H9 (cell line): Measurements from ENCODE around the gene CDC14A. TPM values are rescaled to one million over a fixed set of nuclear protein-coding genes. Genes with fewer than 3 reads are reported as not detected.

Experiments used
- DNase-seq: peaks from one replicate; pipeline ENCODE4 v3.0.0-alpha.2; 2017
- H2AFZ ChIP-seq: one replicate; pipeline ENCODE4 v1.6.1; 2013; ENCODE audit warnings: mild to moderate bottlenecking, low read length, control low read depth, moderate library complexity
- H2AK5ac ChIP-seq: 2 replicates; pipeline ENCODE4 v1.6.1; 2013; ENCODE audit warnings: low read length, control low read depth, mixed read lengths; ENCODE audit not compliant: insufficient read length
- H2BK120ac ChIP-seq: one replicate; pipeline ENCODE4 v1.6.1; 2013; ENCODE audit warnings: low read depth, mild to moderate bottlenecking, low read length, control low read depth, inconsistent platforms; ENCODE audit not compliant: poor library complexity, severe bottlenecking
- H2BK12ac ChIP-seq: 2 replicates; pipeline ENCODE4 v1.6.1; 2013; ENCODE audit warnings: low read length, control low read depth, mixed read lengths, low read depth; ENCODE audit not compliant: insufficient read length
- H2BK15ac ChIP-seq: 2 replicates; pipeline ENCODE4 v1.6.1; 2013; ENCODE audit warnings: low read depth, low read length, control low read depth
- H2BK20ac ChIP-seq: one replicate; pipeline ENCODE4 v1.6.1; 2013; ENCODE audit warnings: low read depth, mild to moderate bottlenecking, low read length, control low read depth, inconsistent platforms; ENCODE audit not compliant: poor library complexity, severe bottlenecking
- H2BK5ac ChIP-seq: 2 replicates; pipeline ENCODE4 v1.6.1; 2013; ENCODE audit warnings: low read length, control low read depth, mixed read lengths; ENCODE audit not compliant: insufficient read length
- H3K14ac ChIP-seq: 2 replicates; pipeline ENCODE4 v1.6.1; 2013; ENCODE audit warnings: low read length, control low read depth; ENCODE audit not compliant: insufficient read depth
- H3K18ac ChIP-seq: 2 replicates; pipeline ENCODE4 v1.6.1; 2013; ENCODE audit warnings: low read depth, mild to moderate bottlenecking, mixed read lengths, low read length, control low read depth; ENCODE audit not compliant: insufficient read length
- H3K23ac ChIP-seq: 2 replicates; pipeline ENCODE4 v1.6.1; 2013; ENCODE audit warnings: low read length, control low read depth, mixed read lengths, low read depth; ENCODE audit not compliant: insufficient read length
- H3K23me2 ChIP-seq: 2 replicates; pipeline ENCODE4 v1.6.1; 2013; ENCODE audit warnings: low read depth, mild to moderate bottlenecking, mixed read lengths, low read length, control low read depth; ENCODE audit not compliant: insufficient read length, poor library complexity, severe bottlenecking
- H3K27ac ChIP-seq: 2 replicates; pipeline ENCODE4 v1.5.1; 2013; ENCODE audit warnings: low read length, control low read depth, mixed read lengths, low read depth; ENCODE audit not compliant: insufficient read length
- H3K27me3 ChIP-seq: 2 replicates; pipeline ENCODE4 v1.6.1; 2013; ENCODE audit warnings: low read length, control low read depth, inconsistent platforms; ENCODE audit not compliant: insufficient read depth
- H3K4ac ChIP-seq: 2 replicates; pipeline ENCODE4 v1.6.1; 2013; ENCODE audit warnings: low read depth, mild to moderate bottlenecking, control low read depth, inconsistent platforms, low read length, moderate library complexity
- H3K4me1 ChIP-seq: 2 replicates; pipeline ENCODE4 v1.6.1; 2013; ENCODE audit warnings: low read length, control low read depth, inconsistent platforms; ENCODE audit not compliant: insufficient read depth
- H3K4me2 ChIP-seq: 2 replicates; pipeline ENCODE4 v1.6.1; 2013; ENCODE audit warnings: low read length, control low read depth, mixed read lengths; ENCODE audit not compliant: insufficient read length, insufficient read depth
- H3K56ac ChIP-seq: 2 replicates; pipeline ENCODE4 v1.6.1; 2013; ENCODE audit warnings: low read depth, mild to moderate bottlenecking, mixed read lengths, low read length, control low read depth; ENCODE audit not compliant: insufficient read length
- H3K79me1 ChIP-seq: 2 replicates; pipeline ENCODE4 v1.6.1; 2013; ENCODE audit warnings: low read depth, mild to moderate bottlenecking, moderate library complexity, low read length, control low read depth, inconsistent platforms; ENCODE audit not compliant: insufficient read depth, poor library complexity, severe bottlenecking
- H3K79me2 ChIP-seq: 2 replicates; pipeline ENCODE4 v1.6.1; 2013; ENCODE audit warnings: low read length, control low read depth, inconsistent platforms; ENCODE audit not compliant: insufficient read depth
- H3K9ac ChIP-seq: 2 replicates; pipeline ENCODE4 v1.6.1; 2013; ENCODE audit warnings: low read length, control low read depth, mixed read lengths; ENCODE audit not compliant: insufficient read length; ENCODE audit errors: extremely low read depth
- H3K9me3 ChIP-seq: one replicate; pipeline ENCODE4 v1.6.1; 2013; ENCODE audit warnings: low read depth, low read length, inconsistent platforms; ENCODE audit not compliant: control insufficient read depth
- H3T11ph ChIP-seq: one replicate; pipeline ENCODE4 v1.6.1; 2013; ENCODE audit warnings: mild to moderate bottlenecking, low read length, control low read depth, inconsistent platforms
- H4K20me1 ChIP-seq: one replicate; pipeline ENCODE4 v1.6.1; 2013; ENCODE audit not compliant: control insufficient read depth, insufficient read length, insufficient read depth
- H4K5ac ChIP-seq: 2 replicates; pipeline ENCODE4 v1.6.1; 2013; ENCODE audit warnings: low read depth, mild to moderate bottlenecking, mixed read lengths, low read length, control low read depth; ENCODE audit not compliant: insufficient read length
- H4K8ac ChIP-seq: replicated peaks from 2 replicates; pipeline ENCODE4 v1.6.1; 2013; ENCODE audit warnings: low read length, control low read depth, mixed read lengths, low read depth; ENCODE audit not compliant: insufficient read length
- H4K91ac ChIP-seq: 2 replicates; pipeline ENCODE4 v1.6.1; 2013; ENCODE audit warnings: low read depth, mild to moderate bottlenecking, moderate library complexity, mixed read lengths, low read length, control low read depth; ENCODE audit not compliant: insufficient read length
- H3K27ac Mint-ChIP-seq, 3 experiments: 2 replicates in 2 of 3; 3 replicates in 1 of 3; pipeline ENCODE4 v1.8.0; 2020 to 2021; ENCODE audit warnings: mixed read lengths in 3 of 3, mild to moderate bottlenecking in 1 of 3, moderate library complexity in 1 of 3
- H3K27me3 Mint-ChIP-seq: 2 replicates; pipeline ENCODE4 v1.8.0; 2021; ENCODE audit warnings: low read depth, mild to moderate bottlenecking, moderate library complexity, mixed read lengths
- H3K36me3 Mint-ChIP-seq, 3 experiments: 2 replicates in 2 of 3; 3 replicates in 1 of 3; pipeline ENCODE4 v1.8.0; 2020 to 2021; ENCODE audit warnings: low read depth in 3 of 3, mixed read lengths in 3 of 3; ENCODE audit not compliant: insufficient read depth in 1 of 3
- H3K4me1 Mint-ChIP-seq, 2 experiments: 2 replicates each; pipeline ENCODE4 v1.8.0; 2020; ENCODE audit warnings: mixed read lengths in 2 of 2
- H3K4me3 Mint-ChIP-seq, 2 experiments: 2 replicates in 1 of 2; 3 replicates in 1 of 2; pipeline ENCODE4 v1.8.0; 2020 to 2021; ENCODE audit warnings: mild to moderate bottlenecking in 2 of 2, mixed read lengths in 2 of 2, moderate library complexity in 1 of 2
- H3K9me3 Mint-ChIP-seq, 2 experiments: 2 replicates in 1 of 2; 3 replicates in 1 of 2; pipeline ENCODE4 v1.8.0; 2020; ENCODE audit warnings: mild to moderate bottlenecking in 2 of 2, mixed read lengths in 2 of 2, moderate library complexity in 1 of 2
- WGBS: extraction: QIAGEN DNeasy Blood & Tissue Kit; methylation state at CpG from one replicate; pipeline ENCODE4 v1.1.7; 2013; ENCODE audit warnings: missing lambda C conversion rate, low lambda C conversion rate, mixed read lengths; ENCODE audit not compliant: insufficient read length; ENCODE audit errors: extremely low coverage; 5-methylcytosine and 5-hydroxymethylcytosine counted together
- total RNA-seq: library from RNA; stranded (reverse); gene quantifications from 2 replicates; pipeline ENCODE4 v1.2.1, GENCODE V29; 2021
- TF ChIP-seq, protein P1 (sequence below): fragments of 200-600 bp; sonication (generic); conservative IDR thresholded peaks from 3 replicates; pipeline ENCODE4 v1.8.0; 2021; ENCODE audit warnings: antibody characterized with exemption, mild to moderate bottlenecking

The CDC14A gene
- total RNA-seq, 1 experiment from 2014 or later = 8.9 TPM

GRCh38 chr1:100524355-100524754 lies 172.0 kb downstream of the CDC14A start:
- TF ChIP-seq, protein P1, sequence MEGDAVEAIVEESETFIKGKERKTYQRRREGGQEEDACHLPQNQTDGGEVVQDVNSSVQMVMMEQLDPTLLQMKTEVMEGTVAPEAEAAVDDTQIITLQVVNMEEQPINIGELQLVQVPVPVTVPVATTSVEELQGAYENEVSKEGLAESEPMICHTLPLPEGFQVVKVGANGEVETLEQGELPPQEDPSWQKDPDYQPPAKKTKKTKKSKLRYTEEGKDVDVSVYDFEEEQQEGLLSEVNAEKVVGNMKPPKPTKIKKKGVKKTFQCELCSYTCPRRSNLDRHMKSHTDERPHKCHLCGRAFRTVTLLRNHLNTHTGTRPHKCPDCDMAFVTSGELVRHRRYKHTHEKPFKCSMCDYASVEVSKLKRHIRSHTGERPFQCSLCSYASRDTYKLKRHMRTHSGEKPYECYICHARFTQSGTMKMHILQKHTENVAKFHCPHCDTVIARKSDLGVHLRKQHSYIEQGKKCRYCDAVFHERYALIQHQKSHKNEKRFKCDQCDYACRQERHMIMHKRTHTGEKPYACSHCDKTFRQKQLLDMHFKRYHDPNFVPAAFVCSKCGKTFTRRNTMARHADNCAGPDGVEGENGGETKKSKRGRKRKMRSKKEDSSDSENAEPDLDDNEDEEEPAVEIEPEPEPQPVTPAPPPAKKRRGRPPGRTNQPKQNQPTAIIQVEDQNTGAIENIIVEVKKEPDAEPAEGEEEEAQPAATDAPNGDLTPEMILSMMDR = no peak
- H3K9me3 Mint-ChIP-seq = no peaks in the 10 kb centered on the region
- Histone ChIP-seq H3K4me2 (no peak overlapping the region), H4K8ac (no peak overlapping the region), H3K9ac (no peak overlapping the region), H3K18ac (no peak overlapping the region), H2AK5ac (no peak overlapping the region), H4K20me1 (no peaks in the 10 kb centered on the region), H3K9me3 (no peaks in the 10 kb centered on the region), H2BK20ac (no peak overlapping the region), H2BK5ac (no peak overlapping the region), H3K79me2 (no peaks in the 10 kb centered on the region), H3K23ac (no peak overlapping the region), H2BK15ac (no peak overlapping the region), H3K27me3 (no peaks in the 10 kb centered on the region), H2BK12ac (no peak overlapping the region), H2AFZ (no peak overlapping the region), H3K4ac (no peak overlapping the region), H3T11ph (no peak overlapping the region), H4K5ac (no peak overlapping the region), H3K56ac (no peak overlapping the region), H4K91ac (no peak overlapping the region), H3K4me1 (no peaks in the 10 kb centered on the region), H2BK120ac (no peak overlapping the region), H3K27ac (no peak overlapping the region), H3K14ac (no peak overlapping the region), H3K79me1 (no peaks in the 10 kb centered on the region), H3K23me2 (no peaks in the 10 kb centered on the region)
- H3K27me3 Mint-ChIP-seq = peaks cover 1% of the 10 kb centered on the region; the same call in 1 of the 2 replicates
- no peak overlapping the region for H3K27ac Mint-ChIP-seq
- DNase-seq = no peak
- no peaks in the 10 kb centered on the region for H3K36me3 Mint-ChIP-seq
- no peaks in the 10 kb centered on the region for H3K4me1 Mint-ChIP-seq
- no peak overlapping the region for H3K4me3 Mint-ChIP-seq
- no CpG with 5 or more reads among the region's 4 CpGs for WGBS
